ENCODE data around the gene BAG1. TPM values are rescaled to one million over a fixed set of nuclear protein-coding genes. Genes with fewer than 3 reads are reported as not detected.

BAG1 gene
- 54.1 and 180 TPM in 2 replicates for total RNA-seq (ENCODE audit: low replicate concordance)

GRCh38 chr9:33264473-33265177, at the start of gene BAG1, which contains the start of gene CHMP5:
BAG1 (minus strand) TSS chr9:33264708.
CHMP5 (plus strand) TSS chr9:33265049; CDS start chr9:33265079, 30 bp downstream.
- H3K4me3 ChIP-seq (ENCODE audit: low read depth, low read length): peak within 1 kb of the TSS; percentile 100
- peak; percentile 99 for DNase-seq (ENCODE audit: low read depth)
- TF ChIP-seq CTCF (IDR thresholded peaks at IDR 0.05; ENCODE audit: insufficient read depth, low read length): peak; percentile 53

- H3K4me3 ChIP-seq (ENCODE audit: low read depth, low read length): no peak overlapping the region
- no peak for DNase-seq (ENCODE audit: low read depth)
- TF ChIP-seq CTCF (IDR thresholded peaks at IDR 0.05; ENCODE audit: insufficient read depth, low read length): no peak
These were observed 47.4 kb upstream of the BAG1 start for GRCh38 chr9:33311953-33312352.

GRCh38 chr9:33310748-33311147, 46.2 kb upstream of the BAG1 start:
- DNase-seq (ENCODE audit: low read depth): no peak
- no peak for TF ChIP-seq CTCF (IDR thresholded peaks at IDR 0.05; ENCODE audit: insufficient read depth, low read length)
- no peak overlapping the region for H3K4me3 ChIP-seq (ENCODE audit: low read depth, low read length)

- TF ChIP-seq CTCF (IDR thresholded peaks at IDR 0.05; ENCODE audit: insufficient read depth, low read length): no peak
- no peak for DNase-seq (ENCODE audit: low read depth)
- no peak overlapping the region for H3K4me3 ChIP-seq (ENCODE audit: low read depth, low read length)
These were observed 45.4 kb upstream of the BAG1 start for GRCh38 chr9:33309903-33310302.

- no peak overlapping the region for H3K4me3 ChIP-seq (ENCODE audit: low read depth, low read length)
- no peak for TF ChIP-seq CTCF (IDR thresholded peaks at IDR 0.05; ENCODE audit: insufficient read depth, low read length)
- DNase-seq (ENCODE audit: low read depth): no peak
These were observed 42.6 kb upstream of the BAG1 start for GRCh38 chr9:33307067-33307466.

GRCh38 chr9:33306037-33306436, 41.5 kb upstream of the BAG1 start:
- H3K4me3 ChIP-seq (ENCODE audit: low read depth, low read length): no peak overlapping the region
- no peak for TF ChIP-seq CTCF (IDR thresholded peaks at IDR 0.05; ENCODE audit: insufficient read depth, low read length)
- no peak for DNase-seq (ENCODE audit: low read depth)

GRCh38 chr9:33304362-33304761, 39.9 kb upstream of the BAG1 start:
- no peak for DNase-seq (ENCODE audit: low read depth)
- TF ChIP-seq CTCF (IDR thresholded peaks at IDR 0.05; ENCODE audit: insufficient read depth, low read length): no peak
- no peak overlapping the region for H3K4me3 ChIP-seq (ENCODE audit: low read depth, low read length)

All from fibroblast of the aortic adventitia (primary cell).